ENCODE data around the gene ANKRD12.
"Not testable (repeated sequence)": the region's sequence is repeated elsewhere in the genome, so short reads cannot be mapped to it uniquely, and the experiment has no call there.

Gene ANKRD12

GRCh38 chr18:9259173-9259572, 122.6 kb downstream of the ANKRD12 start:
- no peak for TF ChIP-seq CTCF (IDR thresholded peaks at IDR 0.05; ENCODE audit: low read depth, low read length, missing control alignments)
- DNase-seq (ENCODE audit: low read depth) = no peak
- in situ Hi-C loops (cut with HindIII; ENCODE audit: low sequenced_read_pairs) = no loop called here
- H3K4me3 ChIP-seq (ENCODE audit: low read depth, low read length) = no peak overlapping the region

GRCh38 chr18:9260388-9261380, 124.1 kb downstream of the ANKRD12 start:
- DNase-seq (ENCODE audit: low read depth) = no peak
- in situ Hi-C loops (cut with HindIII; ENCODE audit: low sequenced_read_pairs) = no loop called here
- no peak overlapping the region for H3K4me3 ChIP-seq (ENCODE audit: low read depth, low read length)
- TF ChIP-seq CTCF (IDR thresholded peaks at IDR 0.05; ENCODE audit: low read depth, low read length, missing control alignments) = no peak

- DNase-seq (ENCODE audit: low read depth) = no peak
- H3K4me3 ChIP-seq (ENCODE audit: low read depth, low read length) = no peak overlapping the region
- in situ Hi-C loops (cut with HindIII; ENCODE audit: low sequenced_read_pairs) = no loop called here
- TF ChIP-seq CTCF (IDR thresholded peaks at IDR 0.05; ENCODE audit: low read depth, low read length, missing control alignments) = no peak
These were observed 126.7 kb downstream of the ANKRD12 start for GRCh38 chr18:9263264-9263663.

GRCh38 chr18:9264797-9265196, 128.2 kb downstream of the ANKRD12 start:
- in situ Hi-C loops (cut with HindIII; ENCODE audit: low sequenced_read_pairs); DNase-seq (ENCODE audit: low read depth); H3K4me3 ChIP-seq (ENCODE audit: low read depth, low read length): not testable (repeated sequence)

GRCh38 chr18:9273221-9273620, 136.6 kb downstream of the ANKRD12 start:
- TF ChIP-seq CTCF (IDR thresholded peaks at IDR 0.05; ENCODE audit: low read depth, low read length, missing control alignments) = no peak
- in situ Hi-C loops (cut with HindIII; ENCODE audit: low sequenced_read_pairs) = no loop called here
- H3K4me3 ChIP-seq (ENCODE audit: low read depth, low read length) = no peak overlapping the region
- DNase-seq (ENCODE audit: low read depth) = no peak

GRCh38 chr18:9275890-9276289, 139.3 kb downstream of the ANKRD12 start:
- in situ Hi-C loops (cut with HindIII; ENCODE audit: low sequenced_read_pairs) = no loop called here
- TF ChIP-seq CTCF (IDR thresholded peaks at IDR 0.05; ENCODE audit: low read depth, low read length, missing control alignments) = no peak
- DNase-seq (ENCODE audit: low read depth) = no peak
- no peak overlapping the region for H3K4me3 ChIP-seq (ENCODE audit: low read depth, low read length)

GRCh38 chr18:9278028-9278427, 141.4 kb downstream of the ANKRD12 start:
- in situ Hi-C loops (cut with HindIII; ENCODE audit: low sequenced_read_pairs) = no loop called here
- H3K4me3 ChIP-seq (ENCODE audit: low read depth, low read length) = no peak overlapping the region
- no peak for DNase-seq (ENCODE audit: low read depth)

More at GRCh38 chr18:9278028-9278427, 141.4 kb downstream of the ANKRD12 start:
- no peak for TF ChIP-seq CTCF (IDR thresholded peaks at IDR 0.05; ENCODE audit: low read depth, low read length, missing control alignments)

Data from astrocyte of the cerebellum (primary cell).